Stomach smooth muscle (tissue), 2 donors: ENCODE data around the gene DLG2.

Experiments used
- H3K27ac ChIP-seq: one replicate; pipeline ENCODE4 v1.7.0; 2013; ENCODE audit warnings: mild to moderate bottlenecking, low read length, inconsistent platforms
- H3K27me3 ChIP-seq, 2 donors: one replicate each; pipeline ENCODE4 v1.7.0; 2013; ENCODE audit warnings: low read length in 2 of 2; ENCODE audit not compliant: insufficient read depth in 2 of 2, control insufficient read depth in 1 of 2
- H3K36me3 ChIP-seq, 2 donors: one replicate each; pipeline ENCODE4 v1.7.0; 2013; ENCODE audit warnings: low read length in 2 of 2; ENCODE audit not compliant: control insufficient read depth in 2 of 2, insufficient read depth in 2 of 2
- H3K4me1 ChIP-seq: one replicate; pipeline ENCODE4 v1.7.0; 2013; ENCODE audit warnings: low read length; ENCODE audit not compliant: control insufficient read depth, insufficient read depth
- H3K4me3 ChIP-seq, 2 donors: one replicate each; pipeline ENCODE4 v1.7.0; 2013; ENCODE audit warnings: low read length in 2 of 2
- H3K9ac ChIP-seq, 2 donors: one replicate each; pipeline ENCODE4 v1.7.0; 2013; ENCODE audit warnings: low read length in 2 of 2, mild to moderate bottlenecking in 1 of 2
- H3K9me3 ChIP-seq, 2 donors: one replicate each; pipeline ENCODE4 v1.7.0; 2013; ENCODE audit warnings: low read length in 2 of 2; ENCODE audit not compliant: control insufficient read depth in 2 of 2
- donor health status: healthy.
- donor health status: Pancreatic carcinoma.

The DLG2 gene

DNA sequence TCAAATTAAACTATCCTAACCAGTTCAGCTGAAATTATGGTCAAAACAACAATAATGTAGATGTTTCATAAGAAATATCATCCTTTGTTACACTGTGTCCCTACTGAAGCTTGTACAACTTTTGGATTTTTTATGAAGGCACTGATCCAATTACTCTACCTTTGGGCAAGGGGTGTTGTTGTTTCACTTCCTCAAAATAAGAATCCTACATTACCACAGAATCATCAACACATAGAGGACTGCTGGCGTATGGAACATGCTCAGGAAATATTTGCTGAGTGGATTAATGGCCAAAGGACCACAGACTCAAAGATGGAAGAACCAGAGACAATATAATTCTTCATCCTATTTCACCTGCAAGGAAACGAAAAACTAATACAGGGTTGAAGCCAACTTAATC is 1433.4 kb downstream of the DLG2 start:
- no peak overlapping the region for H3K9ac ChIP-seq
- H3K27me3 ChIP-seq, result no peaks in the 10 kb centered on the region
- no peak overlapping the region for H3K4me3 ChIP-seq
- no peaks in the 10 kb centered on the region for H3K9me3 ChIP-seq
- H3K27ac ChIP-seq, result no peak overlapping the region
- no peaks in the 10 kb centered on the region for H3K4me1 ChIP-seq
- no peaks in the 10 kb centered on the region for H3K36me3 ChIP-seq

DNA sequence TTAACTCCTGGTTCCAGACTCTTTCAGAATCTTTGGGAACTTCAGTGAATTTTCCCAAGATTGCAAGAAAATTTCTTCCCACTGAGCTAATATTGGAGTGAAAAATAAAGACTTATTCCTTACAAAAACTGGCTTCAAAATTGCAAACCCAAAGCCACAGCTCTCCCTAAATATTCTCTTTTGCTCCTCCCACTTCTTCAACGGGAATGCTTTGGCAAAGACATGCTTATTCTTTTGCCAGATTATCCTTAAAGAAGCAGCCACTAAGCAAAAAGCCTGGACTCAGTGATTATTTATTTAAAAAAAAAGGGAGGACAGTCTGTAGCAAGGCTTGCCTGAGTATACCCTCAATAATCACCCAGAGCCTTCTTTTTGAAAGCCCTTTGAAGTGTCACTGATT is 1438.6 kb downstream of the DLG2 start:
- Histone ChIP-seq H3K9ac (no peak overlapping the region), H3K36me3 (no peaks in the 10 kb centered on the region), H3K4me1 (no peaks in the 10 kb centered on the region), H3K27me3 (no peaks in the 10 kb centered on the region), H3K9me3 (no peaks in the 10 kb centered on the region), H3K27ac (no peak overlapping the region), H3K4me3 (no peak overlapping the region)

DNA sequence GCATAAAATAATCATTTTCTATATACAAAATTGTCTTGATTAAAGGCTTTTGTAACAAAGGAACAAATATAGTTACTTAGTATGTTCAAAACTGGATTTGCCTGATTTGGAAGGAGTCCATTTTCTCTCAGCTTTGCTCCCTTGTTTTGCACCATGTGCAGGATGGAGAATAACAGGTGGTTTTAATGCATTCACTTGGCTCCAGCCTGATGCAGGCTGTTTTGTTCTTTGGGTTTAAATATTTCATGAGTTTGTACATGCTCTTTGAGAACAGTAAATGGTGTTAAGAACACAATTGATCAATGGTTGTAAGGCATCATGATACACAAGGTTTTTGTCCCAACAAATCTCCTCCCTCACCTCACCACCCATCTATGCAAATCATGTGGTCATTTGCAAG is 1454.1 kb downstream of the DLG2 start:
- H3K27ac ChIP-seq, result no peak overlapping the region
- H3K4me1 ChIP-seq, result no peaks in the 10 kb centered on the region
- H3K27me3 ChIP-seq, result no peaks in the 10 kb centered on the region
- H3K4me3 ChIP-seq, result no peak overlapping the region
- no peak overlapping the region for H3K9ac ChIP-seq
- H3K36me3 ChIP-seq, result no peaks in the 10 kb centered on the region
- H3K9me3 ChIP-seq, result no peaks in the 10 kb centered on the region

DNA sequence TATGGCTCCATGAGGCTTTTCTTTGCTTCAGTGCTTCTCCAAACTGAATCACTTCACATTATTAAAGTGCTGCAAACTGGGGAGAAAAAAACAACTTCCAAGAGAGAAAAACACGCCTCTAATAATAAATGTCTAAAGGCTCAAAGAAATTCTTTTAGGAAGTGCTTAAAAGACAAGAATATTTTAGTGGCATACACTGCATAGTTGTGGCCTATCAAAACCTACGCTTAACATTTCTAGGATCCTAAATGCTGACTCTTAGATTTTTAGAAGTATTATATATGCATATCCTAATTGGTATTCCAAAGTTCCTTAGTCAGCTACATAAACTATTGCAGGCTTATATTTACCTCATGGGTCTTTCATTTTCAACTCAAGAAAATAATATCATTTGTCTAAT is 1462.0 kb downstream of the DLG2 start:
- no peaks in the 10 kb centered on the region for H3K27me3 ChIP-seq
- no peak overlapping the region for H3K27ac ChIP-seq
- H3K4me1 ChIP-seq, result no peaks in the 10 kb centered on the region
- H3K4me3 ChIP-seq, result no peak overlapping the region
- H3K9ac ChIP-seq, result no peak overlapping the region
- H3K9me3 ChIP-seq, result no peaks in the 10 kb centered on the region
- H3K36me3 ChIP-seq, result no peaks in the 10 kb centered on the region

DNA sequence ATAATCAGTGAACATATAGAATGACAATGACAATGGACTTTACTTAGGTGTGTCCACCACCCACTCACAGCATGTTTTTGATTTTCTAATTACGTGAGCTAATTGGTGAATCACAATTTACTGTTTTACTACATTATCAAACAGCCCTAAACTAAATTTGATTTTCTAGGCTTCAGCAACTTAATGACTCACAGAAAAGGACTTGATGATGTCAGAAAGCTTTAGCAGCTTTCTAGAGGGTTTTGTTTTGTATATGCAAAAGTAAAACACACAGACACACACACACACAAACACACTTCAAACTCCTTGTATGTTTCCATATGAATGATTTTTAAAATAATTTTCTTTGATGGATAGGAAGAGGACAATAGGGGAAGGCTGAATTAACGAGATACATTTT is 1462.4 kb downstream of the DLG2 start:
- H3K27me3 ChIP-seq, result no peaks in the 10 kb centered on the region
- H3K36me3 ChIP-seq, result no peaks in the 10 kb centered on the region
- H3K4me3 ChIP-seq, result no peak overlapping the region
- H3K27ac ChIP-seq, result no peak overlapping the region
- H3K9ac ChIP-seq, result no peak overlapping the region
- no peaks in the 10 kb centered on the region for H3K9me3 ChIP-seq
- H3K4me1 ChIP-seq, result no peaks in the 10 kb centered on the region

DNA sequence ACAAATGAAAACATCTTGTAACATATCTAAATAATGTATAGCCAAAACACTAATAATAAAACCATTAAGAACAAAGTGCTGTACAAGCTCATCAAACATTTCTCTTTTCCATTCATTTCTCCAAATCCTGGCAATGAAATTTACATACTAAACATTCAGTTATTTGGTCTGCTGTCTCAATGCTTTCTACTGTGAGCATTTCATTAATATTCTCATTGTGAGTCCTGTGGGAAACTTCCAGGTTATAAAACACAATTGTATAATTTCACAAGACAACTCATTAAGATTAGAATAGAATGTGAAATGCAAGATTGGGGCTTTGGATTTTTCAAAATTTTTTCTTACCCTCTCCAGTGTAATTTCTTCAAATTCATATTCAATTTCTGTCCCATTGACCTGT is 1464.0 kb downstream of the DLG2 start:
- Histone ChIP-seq H3K27me3 (no peaks in the 10 kb centered on the region), H3K9me3 (no peaks in the 10 kb centered on the region), H3K36me3 (no peaks in the 10 kb centered on the region), H3K4me1 (no peaks in the 10 kb centered on the region), H3K4me3 (no peak overlapping the region), H3K9ac (no peak overlapping the region), H3K27ac (no peak overlapping the region)

DNA sequence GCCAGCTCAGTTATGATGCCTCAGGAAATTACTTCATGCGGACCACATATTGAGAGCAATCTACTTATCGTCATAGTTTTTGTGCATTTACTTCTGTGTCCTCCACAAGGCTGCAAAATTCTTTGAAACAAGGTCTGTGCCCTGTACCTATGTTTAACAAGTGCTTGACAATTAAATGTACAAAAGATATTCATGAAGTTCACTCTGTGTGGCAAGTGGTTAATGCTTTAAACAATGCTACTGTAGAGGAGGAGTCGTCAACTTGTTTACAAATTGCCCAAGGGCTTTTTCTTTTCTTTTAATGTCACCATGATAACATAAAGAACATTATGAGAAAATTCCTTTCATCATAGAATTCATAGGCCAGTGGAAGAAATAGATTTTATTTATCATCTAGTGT is 1469.5 kb downstream of the DLG2 start:
- Histone ChIP-seq H3K9ac (no peak overlapping the region), H3K4me3 (no peak overlapping the region), H3K36me3 (no peaks in the 10 kb centered on the region), H3K4me1 (no peaks in the 10 kb centered on the region), H3K9me3 (no peaks in the 10 kb centered on the region), H3K27me3 (no peaks in the 10 kb centered on the region), H3K27ac (no peak overlapping the region)

DNA sequence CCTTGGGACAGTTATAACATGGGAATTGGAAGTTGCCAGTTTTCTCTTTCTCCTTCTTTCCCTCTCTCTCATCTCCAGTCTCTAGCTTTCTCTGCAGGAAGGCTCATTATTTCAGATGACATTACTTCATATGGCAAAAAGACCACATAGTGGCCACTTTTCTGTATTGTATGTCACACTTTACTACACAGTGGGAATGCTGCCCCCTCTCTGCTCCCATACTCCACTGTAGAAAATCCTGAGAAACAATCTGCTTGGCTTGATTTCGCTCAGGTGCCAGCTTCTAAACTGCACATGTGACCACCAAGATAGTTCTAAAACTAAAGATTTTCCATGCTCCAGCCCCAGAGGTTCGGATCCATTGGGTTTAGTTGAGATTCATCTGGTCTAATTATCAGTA is 1480.3 kb downstream of the DLG2 start:
- Histone ChIP-seq H3K27ac (no peak overlapping the region), H3K4me1 (no peaks in the 10 kb centered on the region), H3K9me3 (no peaks in the 10 kb centered on the region), H3K27me3 (no peaks in the 10 kb centered on the region), H3K9ac (no peak overlapping the region), H3K4me3 (no peak overlapping the region), H3K36me3 (no peaks in the 10 kb centered on the region)

DNA sequence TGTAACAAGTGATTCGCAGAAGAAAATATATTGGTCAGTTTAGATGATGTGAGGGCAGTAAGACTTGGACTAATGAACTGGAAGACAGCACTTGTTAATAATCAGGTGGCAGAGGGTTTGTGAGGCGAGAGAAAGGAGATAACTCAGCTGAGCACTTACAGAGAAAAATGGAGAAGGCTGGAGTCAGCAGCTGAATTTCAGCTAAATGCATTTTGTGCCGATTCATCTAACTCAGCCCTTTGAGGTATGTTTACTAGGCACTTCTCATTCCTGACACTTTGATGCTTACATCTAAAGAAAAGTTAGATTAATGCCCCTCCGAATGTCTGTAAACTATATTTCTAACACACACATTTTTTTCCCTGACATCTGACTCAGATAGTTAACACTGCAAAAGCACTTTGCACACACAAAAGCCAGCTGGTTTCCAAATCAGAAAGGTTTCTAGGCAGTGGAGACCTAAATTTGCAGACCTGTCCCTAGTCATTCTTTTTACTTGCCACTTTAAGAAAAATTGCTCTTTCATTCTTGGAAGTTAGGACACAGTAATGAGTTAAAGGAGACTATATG is 1481.4 kb downstream of the DLG2 start:
- H3K9me3 ChIP-seq, result no peaks in the 10 kb centered on the region
- no peaks in the 10 kb centered on the region for H3K27me3 ChIP-seq
- no peak overlapping the region for H3K27ac ChIP-seq
- no peak overlapping the region for H3K4me3 ChIP-seq
- no peak overlapping the region for H3K9ac ChIP-seq
- H3K36me3 ChIP-seq, result no peaks in the 10 kb centered on the region
- H3K4me1 ChIP-seq, result no peaks in the 10 kb centered on the region

DNA sequence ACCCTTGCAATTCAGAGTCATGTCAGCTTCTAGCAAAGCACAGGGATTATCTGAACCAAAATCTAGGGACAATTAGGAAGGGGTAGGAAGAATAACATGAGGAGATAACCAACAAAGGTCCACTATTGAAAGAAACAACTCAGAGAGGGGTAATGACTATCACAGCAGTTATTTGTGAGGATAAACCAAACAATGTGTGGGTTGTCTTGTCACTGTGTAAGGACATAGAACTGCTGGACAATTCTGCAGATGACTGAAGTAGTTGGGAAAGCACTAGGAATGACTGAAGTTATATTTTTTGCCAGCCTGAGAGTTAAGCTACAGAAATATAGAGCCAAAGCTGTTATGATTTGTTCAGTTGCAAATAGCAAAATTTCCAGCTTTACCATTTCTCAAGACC is 1482.6 kb downstream of the DLG2 start:
- Histone ChIP-seq H3K27ac (no peak overlapping the region), H3K36me3 (no peaks in the 10 kb centered on the region), H3K4me3 (no peak overlapping the region), H3K9me3 (no peaks in the 10 kb centered on the region), H3K9ac (no peak overlapping the region), H3K4me1 (no peaks in the 10 kb centered on the region), H3K27me3 (no peaks in the 10 kb centered on the region)

DNA sequence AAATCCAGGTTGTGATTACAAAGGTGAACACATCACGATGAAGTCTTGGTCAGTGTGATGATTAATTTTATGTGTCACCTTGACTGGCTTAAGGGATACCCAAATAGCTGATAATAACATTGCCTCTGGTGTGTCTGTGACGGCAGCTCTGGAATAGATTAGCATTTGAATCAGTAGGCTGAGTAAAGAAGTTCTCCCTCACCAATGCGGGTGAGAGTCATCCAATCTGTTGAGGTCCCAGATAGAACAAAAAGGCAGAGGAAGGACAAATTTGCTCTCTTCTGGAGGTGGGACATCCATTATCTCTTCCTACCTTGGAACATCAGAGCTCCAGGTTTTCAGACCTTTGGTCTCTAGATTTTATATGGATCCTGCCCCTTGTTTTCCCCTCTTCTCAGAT is 1484.7 kb downstream of the DLG2 start:
- Histone ChIP-seq H3K27me3 (no peaks in the 10 kb centered on the region), H3K4me1 (no peaks in the 10 kb centered on the region), H3K36me3 (no peaks in the 10 kb centered on the region), H3K9ac (no peak overlapping the region), H3K27ac (no peak overlapping the region), H3K9me3 (no peaks in the 10 kb centered on the region), H3K4me3 (no peak overlapping the region)
